ENCODE measurements around the gene CALD1.

Gene CALD1

DNA sequence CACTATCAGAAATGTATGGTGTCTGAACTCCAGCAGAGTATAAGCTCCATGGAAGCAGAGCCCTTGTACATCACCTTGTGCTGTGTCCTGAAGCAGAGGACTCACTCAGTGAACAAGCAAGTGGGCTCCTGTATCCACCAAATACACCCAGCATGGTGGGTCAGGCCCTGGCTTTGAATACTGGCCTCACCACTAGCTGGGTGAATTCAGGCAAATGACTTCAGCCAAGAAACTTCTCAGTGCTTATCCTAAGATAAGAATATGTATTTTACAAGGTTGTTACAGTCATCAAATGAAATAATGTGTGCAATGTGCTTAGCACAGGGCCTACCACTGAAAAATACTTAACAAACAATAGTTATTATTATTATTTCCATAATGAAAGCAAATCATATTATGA, 62.6 kb downstream of the CALD1 start:
- Histone ChIP-seq H3K4me1 (ENCODE audit: control insufficient read depth, insufficient read depth, low read length) (peaks cover 23% of the 10 kb centered on the region), H3K27ac (ENCODE audit: low read depth, low read length) (peak overlapping the region; percentile 35), H3K27me3 (ENCODE audit: control insufficient read depth, insufficient read depth, low read length) (no peaks in the 10 kb centered on the region), H3K36me3 (ENCODE audit: control insufficient read depth, insufficient read depth, low read length) (no peaks in the 10 kb centered on the region), H3K4me3 (ENCODE audit: low read length) (no peak overlapping the region), H3K9ac (ENCODE audit: low read length) (no peak overlapping the region)

DNA sequence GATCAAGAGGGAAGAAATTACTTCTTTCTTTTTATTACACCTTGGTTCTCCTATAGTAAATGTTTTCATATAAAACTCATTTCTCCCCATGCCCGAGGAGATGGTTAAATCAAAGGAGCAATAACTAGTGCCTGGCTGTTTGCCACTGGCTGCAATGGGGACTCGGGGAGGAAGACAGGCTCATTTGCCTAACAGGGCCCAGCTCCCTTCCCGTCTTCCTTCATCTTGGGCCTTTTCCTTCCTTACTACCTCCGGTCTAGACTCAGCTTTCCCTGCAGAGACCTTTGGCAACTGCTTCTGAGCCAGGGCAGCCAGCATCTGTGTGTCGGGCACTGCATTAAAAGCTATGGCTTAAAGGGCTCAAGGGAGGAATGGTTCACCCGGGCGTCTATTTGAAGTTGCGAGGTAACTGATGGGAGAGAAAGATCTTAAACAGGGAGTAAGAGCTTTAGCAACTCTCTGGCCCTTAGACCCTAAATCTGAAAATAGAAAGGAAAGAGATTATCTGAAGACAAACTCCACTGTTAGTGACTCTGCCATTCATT, 63.5 kb downstream of the CALD1 start:
- peak overlapping the region; percentile 45 for H3K27ac ChIP-seq (ENCODE audit: low read depth, low read length)
- H3K4me3 ChIP-seq (ENCODE audit: low read length), result no peak overlapping the region

DNA sequence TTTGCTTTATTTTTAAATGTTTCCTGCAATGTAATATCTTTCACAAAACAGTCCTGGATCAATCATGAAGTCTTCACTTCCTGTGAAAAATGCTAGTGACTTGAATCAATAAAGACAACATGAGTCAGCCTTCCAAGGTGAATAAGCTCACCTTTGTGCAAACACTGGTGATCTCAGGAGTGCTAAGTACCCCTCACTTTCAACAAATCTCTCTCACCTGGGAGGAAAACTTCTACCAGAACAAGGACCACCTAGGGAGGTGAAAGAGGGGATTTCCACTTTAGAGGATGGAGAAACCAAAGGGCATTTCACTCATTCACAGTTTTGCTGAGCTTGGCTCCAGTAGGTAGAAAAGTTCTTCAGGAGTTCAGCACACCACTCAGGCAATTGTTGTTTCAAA, 64.8 kb downstream of the CALD1 start:
- no peaks in the 10 kb centered on the region for H3K36me3 ChIP-seq (ENCODE audit: control insufficient read depth, insufficient read depth, low read length)
- peak overlapping the region; percentile 7 for H3K27ac ChIP-seq (ENCODE audit: low read depth, low read length)
- H3K4me1 ChIP-seq (ENCODE audit: control insufficient read depth, insufficient read depth, low read length), result peaks cover 33% of the 10 kb centered on the region
- H3K9ac ChIP-seq (ENCODE audit: low read length), result no peak overlapping the region
- no peak overlapping the region for H3K4me3 ChIP-seq (ENCODE audit: low read length)
- no peaks in the 10 kb centered on the region for H3K27me3 ChIP-seq (ENCODE audit: control insufficient read depth, insufficient read depth, low read length)

More for the DNA sequence above, 63.5 kb downstream of the CALD1 start:
- Histone ChIP-seq H3K9ac (ENCODE audit: low read length) (no peak overlapping the region), H3K4me1 (ENCODE audit: control insufficient read depth, insufficient read depth, low read length) (peaks cover 31% of the 10 kb centered on the region), H3K27me3 (ENCODE audit: control insufficient read depth, insufficient read depth, low read length) (no peaks in the 10 kb centered on the region), H3K36me3 (ENCODE audit: control insufficient read depth, insufficient read depth, low read length) (no peaks in the 10 kb centered on the region)

DNA sequence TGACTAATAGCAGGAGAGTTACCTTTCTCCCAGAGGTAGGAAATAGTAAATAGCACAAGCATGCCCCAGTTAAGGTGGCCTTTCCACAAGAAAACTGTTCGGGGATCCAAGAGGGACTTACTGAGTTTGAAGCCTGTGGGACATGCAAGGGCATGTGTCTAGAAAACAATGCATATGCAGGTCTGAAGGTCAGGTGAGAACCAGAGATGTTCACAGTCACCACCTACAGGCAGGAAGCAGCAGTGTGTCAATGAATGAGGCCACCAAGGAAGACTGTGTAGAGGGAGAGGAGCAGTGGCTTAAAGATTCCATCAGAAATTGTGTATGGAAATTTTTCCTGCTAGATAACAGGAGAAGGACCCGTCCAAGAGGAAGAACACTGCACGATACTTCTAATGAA, 66.0 kb downstream of the CALD1 start:
- Histone ChIP-seq H3K27me3 (ENCODE audit: control insufficient read depth, insufficient read depth, low read length) (no peaks in the 10 kb centered on the region), H3K9ac (ENCODE audit: low read length) (no peak overlapping the region), H3K4me3 (ENCODE audit: low read length) (no peak overlapping the region), H3K4me1 (ENCODE audit: control insufficient read depth, insufficient read depth, low read length) (peaks cover 39% of the 10 kb centered on the region), H3K27ac (ENCODE audit: low read depth, low read length) (no peak overlapping the region), H3K36me3 (ENCODE audit: control insufficient read depth, insufficient read depth, low read length) (no peaks in the 10 kb centered on the region)

DNA sequence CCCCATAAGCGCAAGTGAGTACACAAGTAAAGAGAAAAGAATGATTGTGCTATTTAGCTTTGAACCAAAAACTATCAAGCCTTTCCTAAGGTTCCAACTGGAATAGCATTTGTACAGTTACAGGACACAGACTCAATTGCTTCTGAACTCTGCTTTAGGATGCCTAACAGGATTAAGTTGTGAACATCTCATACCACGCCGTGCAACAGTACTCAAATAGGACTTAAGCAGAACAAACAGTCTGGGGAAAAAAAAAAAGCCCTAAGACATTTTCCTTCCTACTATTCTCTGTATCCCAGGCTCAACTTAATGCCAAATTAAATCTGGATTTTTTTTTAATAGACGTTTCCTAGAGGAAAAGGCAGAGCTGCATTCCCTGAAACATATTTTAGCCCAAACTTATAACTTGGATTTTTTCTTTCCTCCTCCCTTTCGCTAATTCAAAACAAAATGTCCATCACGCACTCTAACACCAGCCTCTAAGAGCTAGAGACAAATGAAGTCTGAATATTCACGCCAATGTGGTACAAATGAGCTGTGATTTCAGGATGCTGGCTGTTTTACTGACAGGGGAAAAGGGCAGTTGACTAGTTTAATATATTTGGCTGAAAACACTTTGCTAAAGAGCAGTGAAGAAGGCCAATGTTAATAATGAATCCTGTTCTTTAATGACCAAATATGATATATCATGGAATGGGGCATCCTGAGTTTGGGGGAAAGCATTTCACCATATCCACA, 68.6 kb downstream of the CALD1 start:
- Histone ChIP-seq H3K4me1 (ENCODE audit: control insufficient read depth, insufficient read depth, low read length) (peaks cover 38% of the 10 kb centered on the region), H3K36me3 (ENCODE audit: control insufficient read depth, insufficient read depth, low read length) (no peaks in the 10 kb centered on the region), H3K9ac (ENCODE audit: low read length) (no peak overlapping the region), H3K27ac (ENCODE audit: low read depth, low read length) (peak overlapping the region; percentile 67), H3K4me3 (ENCODE audit: low read length) (no peak overlapping the region), H3K27me3 (ENCODE audit: control insufficient read depth, insufficient read depth, low read length) (no peaks in the 10 kb centered on the region)

DNA sequence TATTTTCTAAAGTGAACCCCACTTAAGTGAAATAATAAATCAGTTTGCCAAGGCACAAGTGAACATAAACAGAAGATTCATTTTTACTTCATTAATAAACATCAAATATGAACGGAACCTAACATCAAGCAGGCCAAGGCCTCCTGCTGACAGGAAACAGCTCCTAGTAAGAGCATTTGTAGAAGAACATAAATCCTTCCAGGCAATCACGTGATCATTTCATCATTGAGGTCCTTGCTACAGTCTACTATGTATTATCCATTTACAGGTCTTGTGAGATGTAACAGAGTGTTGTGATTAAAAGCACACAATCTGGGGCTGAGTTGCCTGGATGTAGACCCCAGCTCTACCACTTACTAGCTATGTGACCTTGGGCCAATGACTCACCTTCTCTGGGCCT, 70.6 kb downstream of the CALD1 start:
- Histone ChIP-seq H3K4me1 (ENCODE audit: control insufficient read depth, insufficient read depth, low read length) (peaks cover 41% of the 10 kb centered on the region), H3K27ac (ENCODE audit: low read depth, low read length) (peak overlapping the region; percentile 68), H3K36me3 (ENCODE audit: control insufficient read depth, insufficient read depth, low read length) (no peaks in the 10 kb centered on the region), H3K9ac (ENCODE audit: low read length) (no peak overlapping the region), H3K27me3 (ENCODE audit: control insufficient read depth, insufficient read depth, low read length) (no peaks in the 10 kb centered on the region), H3K4me3 (ENCODE audit: low read length) (no peak overlapping the region)

DNA sequence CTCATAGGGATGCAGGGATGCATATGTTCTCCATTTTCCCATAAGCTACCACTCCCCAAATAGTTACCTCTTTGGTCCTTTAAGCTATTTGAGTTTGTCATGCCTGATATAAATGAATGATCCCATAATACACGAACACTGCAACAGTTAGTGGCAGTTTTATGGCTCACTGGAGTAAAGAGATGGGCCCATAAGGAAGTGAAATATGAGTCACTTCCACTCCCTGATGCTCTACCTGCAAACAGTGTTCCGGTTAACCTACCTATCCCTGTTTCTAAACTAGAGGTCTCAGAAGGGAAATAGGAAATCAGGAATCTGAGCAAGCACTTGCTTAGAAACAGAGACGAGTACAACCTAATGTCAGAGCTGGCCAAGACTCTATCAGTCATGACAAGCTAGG, 71.7 kb downstream of the CALD1 start:
- no peak overlapping the region for H3K4me3 ChIP-seq (ENCODE audit: low read length)
- no peaks in the 10 kb centered on the region for H3K27me3 ChIP-seq (ENCODE audit: control insufficient read depth, insufficient read depth, low read length)
- no peak overlapping the region for H3K9ac ChIP-seq (ENCODE audit: low read length)
- peak overlapping the region; percentile 68 for H3K27ac ChIP-seq (ENCODE audit: low read depth, low read length)
- H3K36me3 ChIP-seq (ENCODE audit: control insufficient read depth, insufficient read depth, low read length), result no peaks in the 10 kb centered on the region
- H3K4me1 ChIP-seq (ENCODE audit: control insufficient read depth, insufficient read depth, low read length), result peaks cover 52% of the 10 kb centered on the region

DNA sequence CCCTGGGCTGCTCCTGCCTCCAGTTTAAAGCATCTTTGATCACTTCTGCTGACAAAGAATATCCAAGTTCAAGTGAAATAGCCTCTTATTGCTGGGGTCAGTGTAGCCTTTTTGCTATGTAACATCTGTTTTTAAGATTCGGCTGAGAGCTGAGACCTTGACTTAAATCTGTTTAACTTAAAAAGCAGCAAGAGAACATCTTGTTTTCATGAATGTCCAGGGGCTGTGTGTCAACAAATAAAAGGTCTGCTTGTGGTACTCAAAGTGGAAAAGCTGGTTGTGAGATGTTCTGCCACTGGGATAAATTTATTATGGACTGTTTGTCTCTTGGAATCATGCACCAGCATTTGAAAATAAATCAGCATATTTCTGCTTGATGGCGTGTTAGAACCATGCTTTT, 73.2 kb downstream of the CALD1 start:
- Histone ChIP-seq H3K27me3 (ENCODE audit: control insufficient read depth, insufficient read depth, low read length) (no peaks in the 10 kb centered on the region), H3K4me1 (ENCODE audit: control insufficient read depth, insufficient read depth, low read length) (peaks cover 46% of the 10 kb centered on the region), H3K36me3 (ENCODE audit: control insufficient read depth, insufficient read depth, low read length) (no peaks in the 10 kb centered on the region), H3K9ac (ENCODE audit: low read length) (no peak overlapping the region), H3K4me3 (ENCODE audit: low read length) (no peak overlapping the region), H3K27ac (ENCODE audit: low read depth, low read length) (peak overlapping the region; percentile 60)

DNA sequence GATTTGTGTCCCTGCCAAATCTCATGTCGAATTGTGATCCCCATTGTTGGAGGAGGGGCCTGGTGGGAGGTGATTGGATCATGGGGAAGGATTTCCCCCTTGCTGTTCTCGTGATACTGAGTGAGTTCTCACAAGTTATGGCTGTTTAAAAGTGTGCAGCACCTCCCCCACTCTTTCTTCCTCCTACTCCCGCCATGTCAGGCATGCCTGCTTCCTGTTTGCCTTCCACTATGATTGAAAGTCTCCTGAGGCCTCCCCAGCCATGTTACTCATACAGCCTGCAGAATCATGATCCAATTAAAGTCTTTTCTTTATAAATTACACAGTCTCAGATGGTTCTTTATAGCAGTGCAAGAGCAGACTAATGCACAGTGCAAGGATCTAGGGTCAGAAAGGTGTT, 75.4 kb downstream of the CALD1 start:
- H3K9ac ChIP-seq (ENCODE audit: low read length), result no peak overlapping the region
- H3K4me1 ChIP-seq (ENCODE audit: control insufficient read depth, insufficient read depth, low read length), result peaks cover 41% of the 10 kb centered on the region
- no peak overlapping the region for H3K4me3 ChIP-seq (ENCODE audit: low read length)
- H3K36me3 ChIP-seq (ENCODE audit: control insufficient read depth, insufficient read depth, low read length), result no peaks in the 10 kb centered on the region
- H3K27me3 ChIP-seq (ENCODE audit: control insufficient read depth, insufficient read depth, low read length), result no peaks in the 10 kb centered on the region
- H3K27ac ChIP-seq (ENCODE audit: low read depth, low read length), result peak overlapping the region; percentile 69

DNA sequence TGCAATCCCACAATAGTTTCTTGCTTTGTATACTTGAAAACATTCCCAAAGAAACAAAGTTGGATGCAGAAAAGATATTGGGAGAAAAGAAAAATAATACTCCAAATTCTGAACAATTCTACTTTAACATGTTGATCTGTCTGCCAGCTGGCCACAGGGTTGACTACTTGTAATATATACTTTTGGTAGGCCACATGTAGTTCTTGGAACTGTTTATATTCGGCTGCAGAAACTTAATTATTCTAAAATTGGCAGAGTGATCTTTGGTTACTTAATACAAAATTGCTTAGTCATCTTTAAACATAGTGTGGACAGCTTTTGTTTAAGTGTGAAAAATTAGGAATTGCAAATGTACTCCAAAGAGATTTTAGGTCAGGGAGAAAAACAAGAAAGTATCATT, 76.0 kb downstream of the CALD1 start:
- Histone ChIP-seq H3K36me3 (ENCODE audit: control insufficient read depth, insufficient read depth, low read length) (no peaks in the 10 kb centered on the region), H3K4me1 (ENCODE audit: control insufficient read depth, insufficient read depth, low read length) (peaks cover 38% of the 10 kb centered on the region), H3K4me3 (ENCODE audit: low read length) (no peak overlapping the region), H3K27ac (ENCODE audit: low read depth, low read length) (peak overlapping the region; percentile 69), H3K27me3 (ENCODE audit: control insufficient read depth, insufficient read depth, low read length) (no peaks in the 10 kb centered on the region), H3K9ac (ENCODE audit: low read length) (no peak overlapping the region)

DNA sequence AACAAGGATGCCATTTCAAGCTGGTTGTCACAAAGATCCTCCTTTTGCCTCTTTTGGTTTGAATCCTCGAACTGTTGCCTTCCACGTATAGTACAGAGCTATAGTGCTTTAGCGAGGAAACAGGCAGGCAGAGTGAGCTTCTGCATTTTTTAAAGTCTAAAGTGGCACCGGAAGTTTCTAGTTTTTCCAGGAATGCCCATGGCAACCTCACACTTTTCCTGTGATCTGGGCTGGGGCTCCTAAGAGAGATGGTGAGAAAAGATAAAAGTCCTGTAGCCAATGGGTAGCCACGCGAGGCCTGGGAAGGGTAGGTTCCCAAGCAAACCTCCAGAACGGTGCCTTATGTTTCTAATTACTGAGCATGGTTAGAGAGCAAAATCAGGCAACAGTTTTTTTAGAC, 76.7 kb downstream of the CALD1 start:
- H3K36me3 ChIP-seq (ENCODE audit: control insufficient read depth, insufficient read depth, low read length), result no peaks in the 10 kb centered on the region
- no peak overlapping the region for H3K9ac ChIP-seq (ENCODE audit: low read length)
- peak overlapping the region; percentile 69 for H3K27ac ChIP-seq (ENCODE audit: low read depth, low read length)
- peaks cover 38% of the 10 kb centered on the region for H3K4me1 ChIP-seq (ENCODE audit: control insufficient read depth, insufficient read depth, low read length)
- H3K27me3 ChIP-seq (ENCODE audit: control insufficient read depth, insufficient read depth, low read length), result no peaks in the 10 kb centered on the region
- no peak overlapping the region for H3K4me3 ChIP-seq (ENCODE audit: low read length)

DNA sequence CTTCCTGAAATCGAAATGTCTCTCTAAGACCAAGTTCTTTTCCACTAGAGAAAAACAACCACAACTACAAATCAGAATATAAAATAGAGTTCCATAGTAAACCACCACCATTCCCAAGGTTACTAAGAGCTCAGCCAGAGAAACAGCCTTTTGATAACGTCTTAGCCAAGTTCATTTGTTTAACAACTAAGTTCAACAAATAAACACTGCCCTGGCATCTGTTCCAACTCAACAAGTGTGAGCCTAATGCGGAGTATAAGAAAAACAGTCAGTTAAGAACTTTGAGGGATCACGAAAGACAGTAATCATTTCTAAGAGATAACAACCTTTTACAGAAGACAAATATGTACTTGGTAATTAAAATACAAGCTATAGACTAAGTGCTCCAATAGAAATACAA, 77.3 kb downstream of the CALD1 start:
- Histone ChIP-seq H3K27ac (ENCODE audit: low read depth, low read length) (peak overlapping the region; percentile 69), H3K36me3 (ENCODE audit: control insufficient read depth, insufficient read depth, low read length) (no peaks in the 10 kb centered on the region), H3K27me3 (ENCODE audit: control insufficient read depth, insufficient read depth, low read length) (no peaks in the 10 kb centered on the region), H3K4me3 (ENCODE audit: low read length) (no peak overlapping the region), H3K4me1 (ENCODE audit: control insufficient read depth, insufficient read depth, low read length) (peaks cover 34% of the 10 kb centered on the region), H3K9ac (ENCODE audit: low read length) (no peak overlapping the region)

DNA sequence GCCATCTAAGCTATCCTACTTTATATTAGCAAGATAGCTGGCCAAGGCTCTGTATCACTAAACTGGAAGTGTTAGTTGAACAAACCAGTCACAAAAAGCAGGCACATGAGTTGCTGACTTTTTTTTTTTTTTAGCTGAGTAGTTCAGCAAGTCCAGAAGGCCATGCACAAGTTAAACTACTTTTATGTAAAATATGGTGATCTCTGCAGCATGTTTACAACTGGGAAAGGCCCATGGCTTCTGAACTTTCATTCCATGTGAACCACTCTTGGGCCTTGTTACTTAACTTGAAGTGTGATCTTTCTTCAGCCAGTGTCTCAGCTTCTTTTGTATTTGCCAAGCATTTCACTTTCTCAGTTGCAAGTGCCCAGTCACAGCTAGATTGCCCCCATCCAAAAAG, 78.5 kb downstream of the CALD1 start:
- Histone ChIP-seq H3K4me3 (ENCODE audit: low read length) (no peak overlapping the region), H3K9ac (ENCODE audit: low read length) (no peak overlapping the region), H3K4me1 (ENCODE audit: control insufficient read depth, insufficient read depth, low read length) (peaks cover 25% of the 10 kb centered on the region), H3K27ac (ENCODE audit: low read depth, low read length) (peak overlapping the region; percentile 36), H3K27me3 (ENCODE audit: control insufficient read depth, insufficient read depth, low read length) (no peaks in the 10 kb centered on the region), H3K36me3 (ENCODE audit: control insufficient read depth, insufficient read depth, low read length) (no peaks in the 10 kb centered on the region)
